ENCODE data around the gene SSTR4.

Gene SSTR4

DNA sequence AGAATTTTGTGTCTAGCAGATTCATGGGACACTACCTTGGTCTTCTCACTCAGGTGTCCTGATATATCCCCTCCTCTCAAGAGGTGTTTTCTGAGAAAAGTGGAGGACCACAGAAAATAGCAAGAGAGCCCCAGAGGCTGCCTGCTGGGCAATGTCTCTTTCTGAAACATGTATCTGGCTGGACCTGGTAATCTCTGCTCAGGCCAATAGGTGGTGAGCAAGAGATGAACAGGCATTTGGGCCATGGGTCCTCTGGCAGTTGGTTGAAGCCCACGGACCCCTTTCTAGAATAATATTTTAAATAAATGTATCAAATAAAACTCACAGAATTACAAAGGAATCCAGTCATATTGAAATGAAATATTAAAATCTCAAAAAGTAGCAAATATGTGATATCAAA, 23.1 kb downstream of the SSTR4 start:
- H3K23ac ChIP-seq (ENCODE audit: low read length) = no peak overlapping the region
- no peak for DNase-seq

GRCh38 chr20:23059001-23059400, 23.9 kb downstream of the SSTR4 start:
- no peaks in the 10 kb centered on the region for H3K79me2 ChIP-seq (ENCODE audit: control insufficient read depth, insufficient read depth, low read length, poor library complexity)
- no peak overlapping the region for H3K4me2 ChIP-seq (ENCODE audit: low read length)
- no CpG with 5 or more reads among the region's 3 CpGs for WGBS (ENCODE audit: extremely low coverage, insufficient coverage, insufficient read length)
- H2BK12ac ChIP-seq (ENCODE audit: low read length) = no peak overlapping the region
- no peak overlapping the region for H4K12ac ChIP-seq (ENCODE audit: low read depth, low read length)
- no peak for DNase-seq
- H3K4me1 ChIP-seq (ENCODE audit: control insufficient read depth in 1 of 2, insufficient read depth in 2 of 2, low read length in 2 of 2) = peaks cover 4 to 9% of the 10 kb centered on the region in 2 experiments
- H3K18ac ChIP-seq (ENCODE audit: low read length) = no peak overlapping the region
- H3K14ac ChIP-seq (ENCODE audit: low read length) = no peak overlapping the region
- H3K79me1 ChIP-seq (ENCODE audit: low read length) = peaks cover 2% of the 10 kb centered on the region
- H2AK5ac ChIP-seq (ENCODE audit: low read length) = no peak overlapping the region
- no peak overlapping the region for H2AFZ ChIP-seq (ENCODE audit: insufficient read depth, low read length, poor library complexity)
- no peak overlapping the region for H4K8ac ChIP-seq (ENCODE audit: low read depth, low read length)
- no peaks in the 10 kb centered on the region for H3K27me3 ChIP-seq (ENCODE audit: insufficient read depth, low read length)
- no peak overlapping the region for H3K27ac ChIP-seq (ENCODE audit: low read depth, low read length)
- H2BK5ac ChIP-seq (ENCODE audit: low read depth, low read length, poor library complexity) = no peak overlapping the region
- H4K91ac ChIP-seq (ENCODE audit: low read depth, low read length) = no peak overlapping the region
- H3K9ac ChIP-seq (ENCODE audit: low read length) = no peak overlapping the region
- no peak overlapping the region for H2BK120ac ChIP-seq (ENCODE audit: insufficient read depth, low read length, poor library complexity)
- H3K4ac ChIP-seq (ENCODE audit: low read depth, low read length) = no peak overlapping the region
- H3K23ac ChIP-seq (ENCODE audit: low read length) = no peak overlapping the region
- H3K9me3 ChIP-seq (ENCODE audit: insufficient read depth, low read depth, low read length) = no peaks in the 10 kb centered on the region
- no peak overlapping the region for H3K4me3 ChIP-seq (ENCODE audit: low read depth, low read length)
- H3K36me3 ChIP-seq (ENCODE audit: control insufficient read depth in 1 of 2, insufficient read depth in 2 of 2, low read length in 2 of 2) = no peaks in the 10 kb centered on the region

More for the DNA sequence above, 23.1 kb downstream of the SSTR4 start:
- Histone ChIP-seq H2BK5ac (ENCODE audit: low read depth, low read length, poor library complexity) (no peak overlapping the region), H2AFZ (ENCODE audit: insufficient read depth, low read length, poor library complexity) (no peak overlapping the region), H3K4ac (ENCODE audit: low read depth, low read length) (no peak overlapping the region), H3K4me3 (ENCODE audit: low read depth, low read length) (no peak overlapping the region), H3K27me3 (ENCODE audit: insufficient read depth, low read length) (no peaks in the 10 kb centered on the region), H2BK12ac (ENCODE audit: low read length) (no peak overlapping the region), H3K4me2 (ENCODE audit: low read length) (no peak overlapping the region), H3K79me1 (ENCODE audit: low read length) (peaks cover 2% of the 10 kb centered on the region), H3K9me3 (ENCODE audit: insufficient read depth, low read depth, low read length) (no peaks in the 10 kb centered on the region), H3K14ac (ENCODE audit: low read length) (no peak overlapping the region), H3K18ac (ENCODE audit: low read length) (no peak overlapping the region), H4K8ac (ENCODE audit: low read depth, low read length) (no peak overlapping the region), H3K36me3 (ENCODE audit: control insufficient read depth in 1 of 2, insufficient read depth in 2 of 2, low read length in 2 of 2) (no peaks in the 10 kb centered on the region), H3K27ac (ENCODE audit: low read depth, low read length) (no peak overlapping the region), H3K79me2 (ENCODE audit: control insufficient read depth, insufficient read depth, low read length, poor library complexity) (no peaks in the 10 kb centered on the region), H2BK120ac (ENCODE audit: insufficient read depth, low read length, poor library complexity) (no peak overlapping the region), H4K12ac (ENCODE audit: low read depth, low read length) (no peak overlapping the region), H3K4me1 (ENCODE audit: control insufficient read depth in 1 of 2, insufficient read depth in 2 of 2, low read length in 2 of 2) (peaks cover 4 to 9% of the 10 kb centered on the region in 2 experiments), H2AK5ac (ENCODE audit: low read length) (no peak overlapping the region), H4K91ac (ENCODE audit: low read depth, low read length) (no peak overlapping the region), H3K9ac (ENCODE audit: low read length) (no peak overlapping the region)
- whole genome bisulfite sequencing (ENCODE audit: extremely low coverage, insufficient coverage, insufficient read length) = no CpG with 5 or more reads among the region's 1 CpG

DNA sequence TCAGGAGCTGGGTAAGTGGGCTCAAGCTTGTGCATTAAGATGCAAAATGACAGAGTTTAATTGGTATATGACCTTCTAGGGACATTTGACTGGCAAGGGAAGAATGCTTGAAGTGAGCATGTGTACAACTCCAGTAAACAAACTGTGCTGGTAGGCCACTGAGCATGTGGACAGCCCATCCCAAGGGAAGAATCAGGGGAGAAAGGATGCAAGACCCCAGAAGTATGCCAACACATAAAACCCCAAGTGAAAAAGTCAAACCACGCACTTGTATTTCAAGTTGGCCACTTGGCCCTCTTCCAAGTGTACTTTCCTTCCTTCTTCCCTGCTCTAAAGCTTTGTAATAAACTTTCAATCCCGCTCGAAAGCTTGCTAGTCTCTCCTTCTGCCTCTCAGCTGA, 24.7 kb downstream of the SSTR4 start:
- Histone ChIP-seq H3K36me3 (ENCODE audit: control insufficient read depth in 1 of 2, insufficient read depth in 2 of 2, low read length in 2 of 2) (no peaks in the 10 kb centered on the region), H3K79me2 (ENCODE audit: control insufficient read depth, insufficient read depth, low read length, poor library complexity) (no peaks in the 10 kb centered on the region), H2BK12ac (ENCODE audit: low read length) (no peak overlapping the region), H3K4me3 (ENCODE audit: low read depth, low read length) (no peak overlapping the region), H3K27me3 (ENCODE audit: insufficient read depth, low read length) (no peaks in the 10 kb centered on the region), H2BK5ac (ENCODE audit: low read depth, low read length, poor library complexity) (no peak overlapping the region), H3K9me3 (ENCODE audit: insufficient read depth, low read depth, low read length) (no peaks in the 10 kb centered on the region), H3K9ac (ENCODE audit: low read length) (peak overlapping the region; percentile 22), H3K4me1 (ENCODE audit: control insufficient read depth in 1 of 2, insufficient read depth in 2 of 2, low read length in 2 of 2) (peaks cover 4 to 9% of the 10 kb centered on the region in 2 experiments), H3K14ac (ENCODE audit: low read length) (no peak overlapping the region), H4K8ac (ENCODE audit: low read depth, low read length) (no peak overlapping the region), H4K91ac (ENCODE audit: low read depth, low read length) (no peak overlapping the region), H2BK120ac (ENCODE audit: insufficient read depth, low read length, poor library complexity) (no peak overlapping the region), H3K27ac (ENCODE audit: low read depth, low read length) (no peak overlapping the region), H3K23ac (ENCODE audit: low read length) (no peak overlapping the region), H3K4me2 (ENCODE audit: low read length) (no peak overlapping the region), H2AFZ (ENCODE audit: insufficient read depth, low read length, poor library complexity) (no peak overlapping the region), H3K4ac (ENCODE audit: low read depth, low read length) (no peak overlapping the region), H4K12ac (ENCODE audit: low read depth, low read length) (no peak overlapping the region), H3K79me1 (ENCODE audit: low read length) (peaks cover 2% of the 10 kb centered on the region), H3K18ac (ENCODE audit: low read length) (no peak overlapping the region), H2AK5ac (ENCODE audit: low read length) (no peak overlapping the region)
- no CpG with 5 or more reads among the region's 3 CpGs for WGBS (ENCODE audit: extremely low coverage, insufficient coverage, insufficient read length)
- no peak for DNase-seq

GRCh38 chr20:23060629-23061028, 25.5 kb downstream of the SSTR4 start:
- no peak overlapping the region for H4K8ac ChIP-seq (ENCODE audit: low read depth, low read length)
- no peak overlapping the region for H3K23ac ChIP-seq (ENCODE audit: low read length)
- no peak overlapping the region for H3K4ac ChIP-seq (ENCODE audit: low read depth, low read length)
- no peak overlapping the region for H3K9ac ChIP-seq (ENCODE audit: low read length)
- H3K4me3 ChIP-seq (ENCODE audit: low read depth, low read length) = no peak overlapping the region
- H2BK5ac ChIP-seq (ENCODE audit: low read depth, low read length, poor library complexity) = no peak overlapping the region
- no peak overlapping the region for H4K12ac ChIP-seq (ENCODE audit: low read depth, low read length)
- H4K91ac ChIP-seq (ENCODE audit: low read depth, low read length) = no peak overlapping the region
- H3K4me2 ChIP-seq (ENCODE audit: low read length) = no peak overlapping the region
- H3K27ac ChIP-seq (ENCODE audit: low read depth, low read length) = no peak overlapping the region
- H3K14ac ChIP-seq (ENCODE audit: low read length) = no peak overlapping the region
- no peaks in the 10 kb centered on the region for H3K9me3 ChIP-seq (ENCODE audit: insufficient read depth, low read depth, low read length)
- no peak overlapping the region for H2AFZ ChIP-seq (ENCODE audit: insufficient read depth, low read length, poor library complexity)
- H2BK120ac ChIP-seq (ENCODE audit: insufficient read depth, low read length, poor library complexity) = no peak overlapping the region
- no peak overlapping the region for H3K18ac ChIP-seq (ENCODE audit: low read length)
- DNase-seq = peak; percentile 48 to 69
- H2BK12ac ChIP-seq (ENCODE audit: low read length) = no peak overlapping the region
- no peak overlapping the region for H2AK5ac ChIP-seq (ENCODE audit: low read length)
- peaks cover 2% of the 10 kb centered on the region for H3K79me1 ChIP-seq (ENCODE audit: low read length)
- H3K4me1 ChIP-seq (ENCODE audit: control insufficient read depth in 1 of 2, insufficient read depth in 2 of 2, low read length in 2 of 2) = peaks cover 4 to 9% of the 10 kb centered on the region in 2 experiments
- H3K36me3 ChIP-seq (ENCODE audit: control insufficient read depth in 1 of 2, insufficient read depth in 2 of 2, low read length in 2 of 2) = no peaks in the 10 kb centered on the region
- no peaks in the 10 kb centered on the region for H3K27me3 ChIP-seq (ENCODE audit: insufficient read depth, low read length)
- WGBS (ENCODE audit: extremely low coverage, insufficient coverage, insufficient read length) = no CpG with 5 or more reads among the region's 4 CpGs
- H3K79me2 ChIP-seq (ENCODE audit: control insufficient read depth, insufficient read depth, low read length, poor library complexity) = no peaks in the 10 kb centered on the region

Measured in trophoblast cell (in vitro differentiated cells and primary cell).